Panc1 (cell line): ENCODE measurements around the gene SLC27A1.

ENCODE experiments used
- CTCF ChIP-seq: fragments of 450-650 bp; IDR thresholded peaks from 2 replicates; pipeline ENCODE4 v1.5.1; 2017; ENCODE audit warnings: mild to moderate bottlenecking
- POLR2AphosphoS5 ChIP-seq: IDR thresholded peaks from 2 replicates; pipeline ENCODE4 v1.6.1; 2012; ENCODE audit warnings: mild to moderate bottlenecking, low read depth, low read length, moderate library complexity
- REST ChIP-seq, 2 experiments: IDR thresholded peaks; 2 replicates each; pipeline ENCODE4 v1.6.1; 2011 to 2012; ENCODE audit warnings: low read depth in 2 of 2, control low read depth in 1 of 2, low read length in 1 of 2, mild to moderate bottlenecking in 1 of 2, moderate library complexity in 1 of 2; ENCODE audit not compliant: insufficient read depth in 1 of 2
- SIN3A ChIP-seq: IDR thresholded peaks from 2 replicates; pipeline ENCODE4 v1.6.1; 2012; ENCODE audit warnings: low read depth, mild to moderate bottlenecking, low read length, moderate library complexity, borderline replicate concordance; ENCODE audit not compliant: insufficient read depth
- TCF7L2 ChIP-seq: IDR thresholded peaks from 2 replicates; pipeline ENCODE4 v1.6.1; 2011; ENCODE audit warnings: mild to moderate bottlenecking, low read depth, low read length, inconsistent platforms

- TF ChIP-seq CTCF = no peak
- TF ChIP-seq POLR2AphosphoS5 = no peak
- TF ChIP-seq TCF7L2 = no peak
- no peak for TF ChIP-seq REST (IDR thresholded peaks at IDR 0.05; ENCODE audit: insufficient read depth in 1 of 2, low read depth in 2 of 2, low read length in 1 of 2)
- no peak for TF ChIP-seq SIN3A
Observed at GRCh38 chr19:17457616-17458015, 12.7 kb upstream of the SLC27A1 start.
